HG02678 (cell line): Measurements from ENCODE around the gene ZP2.
"Not testable (repeated sequence)": the region's sequence is repeated elsewhere in the genome, so short reads cannot be mapped to it uniquely, and the experiment has no call there.

ENCODE experiments used
- ATAC-seq: cut with Tn5 transposase; IDR thresholded peaks from one replicate; pipeline ENCODE4 v1.9.1; 2021; ENCODE audit warnings: mild to moderate bottlenecking, moderate library complexity; ENCODE audit not compliant: unreplicated experiment

The ZP2 gene

GRCh38 chr16:21211486-21211885 is at the start of gene ZP2:
Gene ZP2 (minus strand): TSS chr16:21211574. CDS start chr16:21211547, 27 bp downstream.
- ATAC-seq, result no peak

DNA sequence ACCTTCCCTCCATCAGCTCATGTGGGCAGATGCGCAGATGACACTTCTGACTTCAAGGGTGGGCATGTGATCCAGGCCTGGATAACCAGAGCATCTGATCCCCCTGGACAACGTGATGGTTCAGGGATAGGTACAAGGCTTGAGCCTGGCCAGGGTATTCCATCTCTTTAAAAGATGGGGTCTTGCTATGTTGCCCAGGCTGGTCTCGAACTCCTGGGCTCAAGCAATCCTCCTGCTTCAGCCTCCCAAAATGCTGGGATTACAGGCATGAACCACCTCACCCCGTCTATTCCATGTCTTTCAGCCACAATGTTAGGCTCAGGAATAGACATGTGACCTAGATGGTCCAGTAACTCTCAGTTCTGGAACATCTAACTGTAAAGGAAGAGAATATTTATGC is 45.9 kb upstream of the ZP2 start:
- no peak for ATAC-seq

GRCh38 chr16:21256636-21257035 is 45.3 kb upstream of the ZP2 start:
- ATAC-seq, result no peak

- ATAC-seq, result no peak
These were observed 42.1 kb upstream of the ZP2 start for GRCh38 chr16:21253470-21253869.

DNA sequence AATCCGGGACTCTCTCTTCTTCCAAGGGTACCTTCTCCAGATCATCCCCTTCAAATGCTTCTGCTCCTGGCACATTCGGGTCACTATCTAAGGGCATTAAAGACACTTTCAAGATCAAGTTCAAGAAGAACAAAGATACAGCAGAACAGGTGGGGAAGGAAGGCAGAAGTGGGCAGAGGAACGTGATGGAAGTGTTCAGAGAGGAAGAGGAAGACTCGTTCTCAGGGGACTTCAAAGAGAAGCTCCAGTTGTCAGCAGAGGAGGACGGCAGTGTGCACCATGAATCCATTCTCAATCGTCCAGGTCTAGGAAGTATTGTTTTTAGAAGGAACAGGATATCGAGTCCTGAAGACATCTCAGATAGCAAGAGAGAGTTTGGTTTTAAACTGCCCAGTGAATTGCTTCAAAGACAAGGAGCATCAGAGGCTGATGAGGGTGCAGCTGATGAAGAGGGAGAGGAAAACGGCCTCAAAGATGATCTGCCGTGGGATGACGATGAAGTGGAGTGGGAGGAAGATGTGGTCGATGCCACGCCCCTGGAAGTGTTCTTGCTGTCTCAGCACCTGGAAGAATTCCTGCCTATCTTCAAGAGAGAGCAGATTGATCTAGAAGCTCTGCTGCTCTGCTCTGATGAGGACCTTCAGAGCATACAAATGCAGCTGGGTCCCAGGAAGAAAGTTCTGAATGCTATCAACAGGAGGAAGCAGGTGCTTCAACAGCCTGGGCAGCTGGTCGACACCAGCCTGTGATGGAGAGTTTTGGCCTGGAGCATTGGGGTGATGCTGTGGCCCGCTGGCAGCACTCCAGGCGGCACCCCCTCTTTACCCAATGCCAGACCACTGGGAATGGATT is 38.9 kb upstream of the ZP2 start:
- ATAC-seq, result no peak

GRCh38 chr16:21248179-21248578 is 36.8 kb upstream of the ZP2 start:
- not testable (repeated sequence) for ATAC-seq

DNA sequence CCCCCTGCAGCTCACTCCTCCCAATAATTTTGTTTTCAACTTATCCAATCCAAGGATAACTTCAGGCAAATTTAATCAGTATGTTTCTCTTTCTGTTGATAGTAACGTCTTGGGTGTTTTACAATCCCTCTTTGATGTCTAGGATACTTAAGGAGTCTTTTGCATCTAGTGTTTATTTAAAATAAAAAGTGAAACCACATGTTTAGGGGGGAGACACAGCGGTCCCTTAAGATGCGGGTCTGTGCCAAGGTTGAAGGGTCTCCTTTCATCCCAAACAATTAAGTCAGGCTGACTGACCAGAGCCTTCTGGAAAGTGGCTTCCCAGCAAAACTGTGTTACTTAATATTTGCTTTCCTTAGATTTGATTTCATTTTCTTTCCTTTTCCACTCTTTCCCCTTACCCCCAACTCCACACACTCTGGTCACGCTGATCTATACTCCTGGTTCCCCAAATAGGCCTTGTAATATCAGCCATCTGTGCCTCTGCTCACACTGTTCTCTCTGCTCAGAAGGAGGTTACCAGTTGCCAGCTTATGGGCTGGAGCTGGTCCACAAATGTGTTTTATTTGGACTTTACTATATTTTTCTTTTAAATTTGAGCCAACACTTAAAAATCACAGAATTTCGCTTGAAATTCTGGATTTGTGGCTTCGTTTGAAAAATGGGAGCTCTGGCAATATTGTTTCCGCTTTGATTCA is 33.3 kb upstream of the ZP2 start:
- ATAC-seq, result no peak

GRCh38 chr16:21242756-21243155 is 31.4 kb upstream of the ZP2 start:
- ATAC-seq, result no peak

DNA sequence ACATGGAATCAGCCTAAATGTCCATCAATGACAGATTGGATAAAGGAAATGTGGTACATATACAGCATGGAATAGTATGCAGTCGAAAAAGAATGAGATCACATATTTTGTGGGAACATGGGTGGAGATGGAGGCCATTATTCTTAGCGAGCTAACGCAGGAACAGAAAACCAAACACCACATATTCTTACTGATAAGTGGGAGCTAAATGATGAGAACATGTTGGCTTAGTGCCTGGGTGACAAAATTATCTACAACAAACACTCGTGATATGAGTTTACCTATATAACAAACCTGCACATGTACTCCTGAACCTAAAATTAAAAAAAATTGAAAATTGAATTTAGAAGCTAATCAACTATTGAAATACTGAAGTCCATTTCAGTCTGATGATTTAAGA is 28.3 kb upstream of the ZP2 start:
- ATAC-seq, result no peak

- ATAC-seq, result no peak
These were observed 25.5 kb upstream of the ZP2 start for GRCh38 chr16:21236831-21237230.

- ATAC-seq, result no peak
These were observed 23.8 kb upstream of the ZP2 start for GRCh38 chr16:21235199-21235585.

GRCh38 chr16:21233521-21234150 is 22.3 kb upstream of the ZP2 start, which contains the start of gene ANKS4B:
Gene ANKS4B (plus strand): TSS chr16:21233699. CDS start chr16:21233738, 39 bp downstream.
- no peak for ATAC-seq

DNA sequence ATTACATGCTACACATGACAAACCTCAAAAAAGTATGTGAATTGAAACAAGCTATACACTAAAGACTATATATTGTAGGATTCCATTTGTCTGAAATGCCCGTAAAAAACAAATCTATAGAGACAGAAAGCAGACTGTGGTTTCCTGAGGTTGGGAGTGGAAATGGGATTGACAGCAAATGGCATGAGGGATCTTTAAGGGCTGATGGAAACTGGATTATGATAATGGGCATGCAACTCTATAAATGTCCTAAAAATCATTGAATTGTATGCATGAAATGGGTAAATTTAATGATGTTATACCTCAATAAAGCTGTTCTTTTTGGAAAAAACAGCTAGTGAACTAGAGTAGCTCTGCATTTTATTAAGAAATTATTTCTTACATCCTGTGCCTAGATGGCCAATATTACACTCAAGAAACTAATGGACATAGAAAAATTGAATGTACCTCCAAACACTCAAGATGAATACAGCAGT is 21.7 kb upstream of the ZP2 start:
- no peak for ATAC-seq

DNA sequence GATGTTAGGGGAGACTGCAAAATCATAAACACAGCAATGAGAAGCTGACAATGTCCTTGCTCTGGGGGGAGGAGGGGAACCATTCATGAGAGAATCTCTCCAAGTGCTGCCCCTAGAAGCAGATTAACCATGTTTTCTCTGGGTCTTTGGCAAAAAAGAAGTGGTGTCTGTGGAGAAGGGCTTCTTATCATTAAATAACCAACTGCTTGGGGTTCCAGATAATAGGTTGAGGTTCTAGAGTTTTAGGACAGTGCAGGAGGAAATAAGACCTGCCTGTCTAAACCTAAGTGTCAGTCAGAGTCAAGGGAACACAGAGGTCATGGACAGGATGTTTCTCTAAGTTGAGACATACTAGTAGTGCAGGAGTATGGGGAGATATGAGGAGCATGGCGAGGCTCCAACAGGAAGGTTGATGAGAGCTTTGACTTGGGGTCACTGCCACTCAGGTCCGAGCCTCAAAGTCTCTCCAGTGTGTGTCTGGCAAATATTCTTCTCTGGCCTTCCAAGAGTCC is 17.0 kb upstream of the ZP2 start:
- no peak for ATAC-seq

- ATAC-seq, result no peak
These were observed 16.5 kb upstream of the ZP2 start for GRCh38 chr16:21227866-21228265.

- ATAC-seq, result no peak
These were observed 15.4 kb upstream of the ZP2 start for GRCh38 chr16:21226749-21227148.

DNA sequence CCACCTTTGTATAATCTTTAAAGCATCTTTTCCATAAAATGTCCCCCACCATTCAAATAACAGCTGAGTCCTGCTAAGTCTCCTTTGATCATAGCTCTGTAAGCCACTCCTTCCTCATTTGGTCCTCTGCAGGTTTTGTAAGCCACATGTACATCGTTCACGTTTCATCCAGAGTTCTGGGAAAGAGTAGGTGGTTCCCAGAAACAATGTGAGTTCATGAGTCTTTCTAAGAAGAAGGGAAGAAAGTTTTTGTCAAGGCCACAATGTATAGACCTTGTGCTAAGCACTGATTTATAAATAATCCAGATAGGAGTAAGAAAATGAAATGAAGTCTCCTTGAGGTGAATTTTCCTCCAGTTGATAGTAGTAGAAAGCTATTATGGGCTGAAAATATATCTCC is 13.4 kb upstream of the ZP2 start:
- no peak for ATAC-seq

- no peak for ATAC-seq
These were observed 12.4 kb upstream of the ZP2 start for GRCh38 chr16:21223787-21224186.

DNA sequence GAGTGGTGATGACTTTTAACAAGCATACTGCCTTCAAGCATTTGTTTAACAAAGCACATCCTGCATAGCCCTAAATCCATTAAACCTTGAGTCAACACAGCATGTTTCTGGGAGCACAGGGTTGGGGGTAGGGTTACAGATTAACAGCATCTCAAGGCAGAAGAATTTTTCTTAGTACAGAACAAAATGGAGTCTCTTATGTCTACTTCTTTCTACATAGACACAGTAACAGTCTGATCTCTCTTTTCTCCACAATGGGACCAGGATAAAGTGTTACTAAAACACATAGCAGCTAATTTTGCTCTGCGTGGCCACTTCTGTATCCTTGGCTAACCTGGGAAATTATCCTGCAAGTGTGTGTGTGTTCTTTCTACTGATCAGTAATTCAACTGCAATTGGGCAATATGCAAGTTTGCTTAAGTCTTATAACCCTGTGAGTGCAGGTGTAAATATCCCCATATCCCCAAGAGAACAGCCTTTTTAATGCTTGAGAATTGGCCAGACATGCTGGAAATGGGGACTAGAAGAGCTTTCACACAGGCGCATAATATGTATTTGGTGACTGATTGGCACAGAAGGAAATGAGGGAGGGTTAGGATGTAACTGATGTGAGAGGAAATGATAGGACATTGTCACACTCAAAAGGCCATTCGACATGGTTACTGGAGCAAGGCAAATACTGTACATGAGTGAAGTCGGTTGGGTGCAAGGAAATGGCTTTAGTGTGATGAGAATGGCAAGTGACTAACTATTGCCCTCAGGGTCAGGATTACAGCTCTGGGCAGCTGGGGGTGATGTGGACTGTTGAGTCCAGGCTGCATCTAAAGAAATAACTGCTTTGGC is 11.3 kb upstream of the ZP2 start:
- no peak for ATAC-seq

DNA sequence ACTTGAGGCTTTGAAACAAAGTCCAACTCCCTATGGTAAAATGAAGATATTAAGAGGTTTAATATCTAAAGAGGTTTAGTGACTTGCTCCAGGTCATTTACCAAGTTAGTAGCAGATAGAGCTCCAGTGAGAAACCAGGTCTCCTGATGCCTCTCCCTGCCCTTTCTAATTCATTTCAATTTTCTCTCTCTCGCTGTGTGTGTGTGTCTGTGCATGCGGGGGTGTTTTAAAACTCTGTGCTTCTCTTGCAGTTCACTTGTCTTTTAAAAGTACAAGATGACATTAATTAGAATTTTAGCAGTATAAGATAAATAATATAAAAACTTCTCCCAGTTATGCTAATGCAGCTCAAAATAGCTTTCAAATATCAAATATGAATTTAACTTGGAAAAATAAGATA is 8.2 kb upstream of the ZP2 start:
- ATAC-seq, result no peak

- no peak for ATAC-seq
These were observed 6.8 kb upstream of the ZP2 start for GRCh38 chr16:21218153-21218552.
